ENCODE measurements around the gene SF3B3. TPM values are rescaled to one million over a fixed set of nuclear protein-coding genes. Genes with fewer than 3 reads are reported as not detected.

The SF3B3 gene
- total and polyA plus RNA-seq, 10 of the 15 experiments (the other 5 are each of a cell fraction or from before 2014, with no cell fraction given), result 134 to 453 (median 215) TPM

GRCh38 chr16:70572926-70573270 is 49.3 kb downstream of the SF3B3 start (continued):
- no peak for TF ChIP-seq CBX3 (IDR thresholded peaks at IDR 0.05; ENCODE audit: borderline replicate concordance, low read depth)

GRCh38 chr16:70573451-70574121 is 50.0 kb downstream of the SF3B3 start:
- 0 out of 2 replicates have a peak, but pooled peaks have one; percentile 12 for TF ChIP-seq POLR2A (IDR thresholded peaks at IDR 0.05; ENCODE audit: low read depth, low read length)
- no peak for TF ChIP-seq SUZ12 (IDR thresholded peaks at IDR 0.05; ENCODE audit: unreplicated experiment)
- Histone ChIP-seq H3K4me1 (ENCODE audit: control insufficient read depth, insufficient read depth, low read length) (peaks cover 13% of the 10 kb centered on the region), H3K27me3 (replicated peaks in 1 of 2; ENCODE audit: control insufficient read depth in 2 of 2, insufficient read depth in 2 of 2, low read length in 1 of 2) (no peaks in the 10 kb centered on the region), H3K9ac (ENCODE audit: control insufficient read depth, insufficient read depth, low read length) (no peak overlapping the region), H3K79me2 (ENCODE audit: control insufficient read depth, insufficient read depth, low read length) (no peaks in the 10 kb centered on the region), H4K20me1 (ENCODE audit: control insufficient read depth, insufficient read depth) (no peaks in the 10 kb centered on the region; the same call in 1 of the 2 replicates), H3K27ac (ENCODE audit: control insufficient read depth, insufficient read depth) (no peak overlapping the region), H2AFZ (ENCODE audit: control insufficient read depth, low read depth, low read length) (no peak overlapping the region), H3K4me3 (no peak overlapping the region), H3K9me3 (replicated peaks; ENCODE audit: control insufficient read depth, insufficient read depth, low read length) (no peaks in the 10 kb centered on the region), H3K36me3 (ENCODE audit: control insufficient read depth in 2 of 2, insufficient read depth in 2 of 2, low read length in 1 of 2) (peaks cover 39 to 50% of the 10 kb centered on the region in 2 experiments), H3K4me2 (ENCODE audit: control insufficient read depth, insufficient read depth) (no peak overlapping the region)
- POLR2A ChIA-PET, result interaction anchor here (0.5 to 0.9 kb wide), 2 partner anchors 199 to 245 kb away, joined by 3 read pairs; no protein-coding TSS in a partner anchor
- FAIRE-seq (no peak), DNase-seq (ENCODE audit: low read depth, low spot score) (no peak), ATAC-seq (no peak)
- WGBS (ENCODE audit: insufficient coverage, insufficient replicate concordance, low lambda C conversion rate, missing lambda C conversion rate), result 95% methylated on average over 5 of the region's 5 CpGs
- in situ Hi-C loops (cut with MboI), result no loop called here
- BruUV-seq (replicated peaks), result no TSS peak
- CTCF ChIA-PET, result interaction anchor here (1.2 to 1.4 kb wide), 2 partner anchors 8 to 12 kb away, joined by 3 read pairs; no protein-coding TSS in a partner anchor
- RAD21 ChIA-PET (ENCODE audit: unreplicated experiment), result interaction anchor here (1.1 kb wide), 1 partner anchor 12 kb away, joined by 3 read pairs; no protein-coding TSS in a partner anchor
- SMC1A ChIA-PET (ENCODE audit: uncharacterized antibody, unreplicated experiment), result interaction anchor here (0.7 to 1.2 kb wide), 3 partner anchors 25 to 79 kb away, joined by 3 to 5 read pairs (median 3); no protein-coding TSS in a partner anchor
- intact Hi-C loops (cut with micrococcal nuclease; ENCODE audit: unreplicated experiment), result no loop called here

Measured in GM12878 (cell line).